ACC112 (cell line): Measurements from ENCODE around the gene CMTM3.

Source experiments
- H2AFZ ChIP-seq: fragments of 200-600 bp; sonication (generic); one replicate; pipeline ENCODE4 v1.6.0; 2017; ENCODE audit warnings: antibody characterized with exemption, low read length; ENCODE audit not compliant: unreplicated experiment
- H3K27ac ChIP-seq: fragments of 200-600 bp; sonication (generic); 2 replicates; pipeline ENCODE4 v1.5.1; 2014; ENCODE audit warnings: low read depth, mild to moderate bottlenecking, antibody characterized with exemption, low read length, moderate library complexity
- H3K27me3 ChIP-seq: fragments of 200-600 bp; sonication (generic); 2 replicates; pipeline ENCODE4 v1.6.1; 2014; ENCODE audit warnings: mild to moderate bottlenecking, antibody characterized with exemption, low read length, moderate library complexity, mixed read lengths; ENCODE audit not compliant: insufficient read depth
- H3K36me3 ChIP-seq: fragments of 200-600 bp; sonication (generic); 2 replicates; pipeline ENCODE4 v1.6.1; 2016; ENCODE audit warnings: mild to moderate bottlenecking, antibody characterized with exemption, low read length, moderate library complexity, mixed read lengths; ENCODE audit not compliant: insufficient read depth
- H3K4me1 ChIP-seq: fragments of 200-600 bp; sonication (generic); one replicate; pipeline ENCODE4 v1.6.1; 2016; ENCODE audit warnings: low read length, mixed read lengths; ENCODE audit not compliant: insufficient read depth, unreplicated experiment, control insufficient read depth
- H3K4me3 ChIP-seq: fragments of 200-600 bp; sonication (generic); 2 replicates; pipeline ENCODE4 v1.5.1; 2014; ENCODE audit warnings: mild to moderate bottlenecking, low read depth, low read length
- H3K79me2 ChIP-seq: fragments of 200-600 bp; sonication (generic); one replicate; pipeline ENCODE4 v1.6.0; 2016; ENCODE audit warnings: low read length; ENCODE audit not compliant: control insufficient read depth, unreplicated experiment, insufficient read depth

The CMTM3 gene

DNA sequence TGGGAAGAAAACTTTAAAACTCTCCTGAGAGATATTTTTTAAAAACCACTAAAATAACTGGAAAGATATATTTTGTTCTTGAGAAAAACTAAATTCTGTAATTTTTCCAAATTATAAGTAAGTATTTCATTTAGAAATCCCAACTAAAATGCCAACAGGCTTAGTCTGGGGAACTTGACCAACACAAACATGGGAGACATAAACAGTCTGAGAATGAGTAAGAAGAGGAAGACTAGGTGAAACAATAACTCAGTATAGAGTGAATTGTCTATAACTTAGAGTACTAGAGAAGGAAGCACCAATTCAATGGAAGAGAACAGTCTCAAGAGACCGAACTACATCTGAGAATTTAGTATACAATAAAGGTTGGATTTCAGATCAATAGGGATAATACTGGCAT, 35.4 kb upstream of the CMTM3 start:
- Histone ChIP-seq H3K27ac (peak overlapping the region; percentile 60), H2AFZ (no peak overlapping the region), H3K4me1 (peaks cover 28% of the 10 kb centered on the region), H3K27me3 (no peaks in the 10 kb centered on the region), H3K36me3 (peaks cover 13% of the 10 kb centered on the region), H3K79me2 (no peaks in the 10 kb centered on the region), H3K4me3 (peak overlapping the region; percentile 34)

DNA sequence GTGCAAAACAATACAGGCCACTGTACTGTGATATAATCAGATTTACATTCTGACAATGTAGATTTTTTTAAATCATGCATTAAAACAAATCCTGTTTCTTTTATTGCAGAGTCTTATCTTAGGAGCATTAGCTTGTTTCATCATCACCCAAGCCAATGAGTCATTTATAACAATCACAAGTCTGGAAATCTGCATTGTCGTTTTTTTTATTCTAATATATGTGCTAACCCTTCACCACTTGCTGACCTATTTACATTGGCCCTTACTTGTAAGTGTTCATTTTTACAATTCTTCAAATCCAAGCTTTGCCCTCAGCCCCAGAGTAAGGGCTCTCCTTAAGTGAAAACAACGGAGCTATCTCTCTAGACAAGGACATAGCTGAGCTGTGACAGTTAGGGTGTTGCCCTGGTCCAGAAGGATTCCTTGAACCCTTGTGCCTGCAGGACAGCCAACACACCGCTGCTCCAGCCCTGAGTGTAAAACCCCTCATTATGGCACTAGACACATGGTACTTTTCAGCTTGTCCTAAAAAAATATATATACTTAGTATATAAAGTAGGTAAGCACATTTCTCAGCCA, 34.6 kb upstream of the CMTM3 start:
- Histone ChIP-seq H2AFZ (no peak overlapping the region), H3K79me2 (no peaks in the 10 kb centered on the region), H3K4me1 (peaks cover 28% of the 10 kb centered on the region), H3K27me3 (no peaks in the 10 kb centered on the region), H3K4me3 (no peak overlapping the region; the same call in 1 of the 2 replicates), H3K27ac (peak overlapping the region; percentile 60), H3K36me3 (peaks cover 9% of the 10 kb centered on the region)

- no peaks in the 10 kb centered on the region for H3K27me3 ChIP-seq
- no peaks in the 10 kb centered on the region for H3K79me2 ChIP-seq
- no peak overlapping the region for H3K27ac ChIP-seq
- no peak overlapping the region for H2AFZ ChIP-seq
- peaks cover 9% of the 10 kb centered on the region; the same call in 1 of the 2 replicates for H3K36me3 ChIP-seq
- peaks cover 28% of the 10 kb centered on the region for H3K4me1 ChIP-seq
- H3K4me3 ChIP-seq, result no peak overlapping the region
Measured at GRCh38 chr16:66572356-66572755, 32.1 kb upstream of the CMTM3 start.

DNA sequence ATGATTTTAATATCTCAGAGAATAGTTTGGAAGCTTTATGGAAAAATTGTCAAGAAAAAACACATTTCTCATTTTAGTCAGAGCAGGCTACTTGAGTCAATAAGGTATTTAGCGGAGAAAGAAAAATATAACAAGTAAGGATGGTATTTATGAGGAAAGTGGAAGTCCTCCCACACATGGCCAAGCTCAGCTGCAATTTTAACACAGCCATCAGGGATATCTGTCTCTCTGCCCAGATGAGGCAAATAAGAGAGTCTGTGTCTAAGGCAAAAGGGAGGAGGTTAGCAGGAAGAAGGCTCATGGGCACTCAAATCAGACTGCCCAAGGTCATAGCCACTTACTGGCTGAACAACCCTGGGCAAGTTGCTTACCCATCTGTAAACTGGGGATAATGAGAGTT, 30.4 kb upstream of the CMTM3 start:
- Histone ChIP-seq H3K4me1 (peaks cover 18% of the 10 kb centered on the region), H3K36me3 (peaks cover 9% of the 10 kb centered on the region; the same call in 1 of the 2 replicates), H3K4me3 (no peak overlapping the region), H2AFZ (no peak overlapping the region), H3K79me2 (no peaks in the 10 kb centered on the region), H3K27me3 (no peaks in the 10 kb centered on the region), H3K27ac (no peak overlapping the region)

DNA sequence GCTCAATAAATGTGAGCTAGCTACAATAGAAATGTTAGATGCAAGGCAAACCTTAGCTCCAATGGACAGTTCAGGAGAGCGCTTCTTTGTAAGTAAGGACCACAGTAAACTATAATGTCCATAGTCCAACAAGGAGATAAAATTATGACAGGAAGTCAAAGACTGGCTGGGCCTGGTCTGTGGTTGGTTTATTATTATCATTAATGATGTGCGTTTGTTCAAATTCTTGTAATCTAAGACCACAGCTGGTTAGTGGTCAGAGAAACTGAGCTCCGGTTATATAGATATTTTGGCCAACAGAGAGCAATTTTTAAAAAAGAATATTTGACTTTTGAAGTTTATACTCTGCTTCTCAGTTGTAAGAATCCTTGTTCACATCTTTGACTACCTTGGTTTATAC, 30.0 kb upstream of the CMTM3 start:
- no peaks in the 10 kb centered on the region for H3K79me2 ChIP-seq

DNA sequence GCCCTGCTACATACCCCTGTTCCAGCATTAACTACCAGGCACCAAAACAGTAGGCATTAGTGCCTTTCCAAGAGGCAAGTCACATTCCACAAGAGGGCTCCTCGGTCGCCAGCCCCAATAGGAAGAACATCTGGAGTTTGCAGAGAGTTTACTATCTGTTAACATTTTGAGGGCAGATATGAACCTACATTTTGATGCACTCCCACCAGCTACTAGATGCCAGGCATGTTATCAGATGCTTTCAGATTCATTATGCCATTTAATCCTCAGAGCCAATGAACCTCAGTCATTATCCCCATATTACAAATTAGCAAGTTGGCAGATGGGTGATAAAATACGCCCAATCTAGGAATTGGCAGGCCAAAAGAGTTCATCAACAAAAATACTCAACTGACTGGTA, 29.4 kb upstream of the CMTM3 start:
- Histone ChIP-seq H3K4me3 (no peak overlapping the region), H3K36me3 (peaks cover 9% of the 10 kb centered on the region; the same call in 1 of the 2 replicates), H3K4me1 (peaks cover 9% of the 10 kb centered on the region), H3K27ac (no peak overlapping the region), H3K79me2 (no peaks in the 10 kb centered on the region), H2AFZ (no peak overlapping the region), H3K27me3 (no peaks in the 10 kb centered on the region)

More for the DNA sequence above, 30.0 kb upstream of the CMTM3 start:
- no peaks in the 10 kb centered on the region for H3K27me3 ChIP-seq
- H2AFZ ChIP-seq, result no peak overlapping the region
- peaks cover 9% of the 10 kb centered on the region; the same call in 1 of the 2 replicates for H3K36me3 ChIP-seq
- peaks cover 13% of the 10 kb centered on the region for H3K4me1 ChIP-seq
- no peak overlapping the region for H3K27ac ChIP-seq
- H3K4me3 ChIP-seq, result no peak overlapping the region

- H3K4me1 ChIP-seq, result peaks cover 13% of the 10 kb centered on the region
- H3K27me3 ChIP-seq, result no peaks in the 10 kb centered on the region
- H3K27ac ChIP-seq, result no peak overlapping the region
- H2AFZ ChIP-seq, result no peak overlapping the region
- H3K79me2 ChIP-seq, result no peaks in the 10 kb centered on the region
- H3K36me3 ChIP-seq, result peaks cover 3% of the 10 kb centered on the region; the same call in 1 of the 2 replicates
- no peak overlapping the region for H3K4me3 ChIP-seq
Measured at GRCh38 chr16:66576296-66576695, 28.2 kb upstream of the CMTM3 start.

- Histone ChIP-seq H3K36me3 (no peaks in the 10 kb centered on the region), H3K79me2 (no peaks in the 10 kb centered on the region), H3K27me3 (no peaks in the 10 kb centered on the region), H3K27ac (peak within 1 kb of the TSS; percentile 10; the same call in 1 of the 2 replicates), H3K4me3 (no peak within 1 kb of the TSS), H2AFZ (no peak within 1 kb of the TSS), H3K4me1 (peaks cover 20% of the 10 kb centered on the region)
Measured at GRCh38 chr16:66578651-66579531, 25.6 kb upstream of the CMTM3 start, which contains the start of gene CMTM2. TSS of gene CMTM2 (plus strand) at chr16:66579463. CDS start at chr16:66579608, 145 bp downstream.

- Histone ChIP-seq H3K4me1 (peaks cover 20% of the 10 kb centered on the region), H3K36me3 (no peaks in the 10 kb centered on the region), H3K79me2 (no peaks in the 10 kb centered on the region), H3K27ac (peak overlapping the region; percentile 69), H3K27me3 (no peaks in the 10 kb centered on the region), H2AFZ (no peak overlapping the region), H3K4me3 (0 out of 2 replicates have a peak overlapping the region, but pooled peaks have one; percentile 9)
Measured at GRCh38 chr16:66580605-66581209, 23.8 kb upstream of the CMTM3 start.

- Histone ChIP-seq H3K36me3 (no peaks in the 10 kb centered on the region), H2AFZ (peak overlapping the region; percentile 82), H3K4me3 (peak overlapping the region; percentile 9; the same call in 1 of the 2 replicates), H3K27me3 (no peaks in the 10 kb centered on the region), H3K79me2 (no peaks in the 10 kb centered on the region), H3K4me1 (peaks cover 20% of the 10 kb centered on the region), H3K27ac (peak overlapping the region; percentile 69)
Measured at GRCh38 chr16:66581246-66581952, 23.1 kb upstream of the CMTM3 start.
